ENCODE measurements around the gene TDRD6.

TDRD6 gene

GRCh38 chr6:46684771-46685170 is 2.9 kb upstream of the TDRD6 start:
- DNase-seq: no peak

- no peak for DNase-seq
These were observed 656 bp downstream of the TDRD6 start for GRCh38 chr6:46688117-46688965.

- DNase-seq: no peak
These were observed 1.3 kb downstream of the TDRD6 start for GRCh38 chr6:46688966-46689335.

GRCh38 chr6:46689657-46690056 is 2.0 kb downstream of the TDRD6 start:
- no peak for DNase-seq

GRCh38 chr6:46690141-46690755 is 2.6 kb downstream of the TDRD6 start:
- DNase-seq: no peak

GRCh38 chr6:46690911-46691451 is 3.3 kb downstream of the TDRD6 start:
- no peak for DNase-seq

GRCh38 chr6:46699970-46700369 is 12.3 kb downstream of the TDRD6 start:
- no peak for DNase-seq

GRCh38 chr6:46704562-46704961 is 16.9 kb downstream of the TDRD6 start:
- no peak for DNase-seq

GRCh38 chr6:46706464-46706863 is 18.8 kb downstream of the TDRD6 start:
- no peak for DNase-seq

GRCh38 chr6:46711491-46711890 is 23.8 kb downstream of the TDRD6 start:
- DNase-seq: no peak

- no peak for DNase-seq
These were observed 27.5 kb downstream of the TDRD6 start for GRCh38 chr6:46715141-46715540.

GRCh38 chr6:46719099-46719498 is 31.4 kb downstream of the TDRD6 start:
- peak; percentile 33 for DNase-seq

GRCh38 chr6:46720401-46720800 is 32.7 kb downstream of the TDRD6 start:
- DNase-seq: no peak

GRCh38 chr6:46729787-46730326 is 42.2 kb downstream of the TDRD6 start:
- no peak for DNase-seq

- no peak for DNase-seq
These were observed 43.3 kb downstream of the TDRD6 start for GRCh38 chr6:46730921-46731461.

- no peak for DNase-seq
These were observed 45.7 kb downstream of the TDRD6 start for GRCh38 chr6:46733341-46733801.

GRCh38 chr6:46734867-46735719 is 47.4 kb downstream of the TDRD6 start, which contains the start of gene PLA2G7:
Gene PLA2G7, minus strand, starts transcription at chr6:46735375. Its CDS starts 12,484 bp downstream, at chr6:46722891.
- DNase-seq: no peak

GRCh38 chr6:46735720-46736031 is 48.0 kb downstream of the TDRD6 start:
- no peak for DNase-seq

GRCh38 chr6:46736906-46737305 is 49.2 kb downstream of the TDRD6 start:
- no peak for DNase-seq

GRCh38 chr6:46741482-46741881 is 53.8 kb downstream of the TDRD6 start:
- DNase-seq: no peak

- no peak for DNase-seq
These were observed 54.2 kb downstream of the TDRD6 start for GRCh38 chr6:46741910-46742309.

GRCh38 chr6:46743425-46744158 is 55.9 kb downstream of the TDRD6 start:
- DNase-seq: no peak
